GM18499 (cell line): ENCODE results near the gene MAP3K2.
"Not testable (repeated sequence)": the region's sequence is repeated elsewhere in the genome, so short reads cannot be mapped to it uniquely, and the experiment has no call there.

ENCODE experiments used
- ATAC-seq: cut with Tn5 transposase; IDR thresholded peaks from one replicate; pipeline ENCODE4 v1.9.1; 2021; ENCODE audit warnings: moderate number of reproducible peaks; ENCODE audit not compliant: insufficient read depth, unreplicated experiment

The MAP3K2 gene

GRCh38 chr2:127356531-127356930, 31.2 kb downstream of the MAP3K2 start:
- ATAC-seq: no peak

GRCh38 chr2:127355407-127356008, 32.3 kb downstream of the MAP3K2 start:
- ATAC-seq: no peak

- not testable (repeated sequence) for ATAC-seq
Observed at GRCh38 chr2:127353873-127354676, 33.7 kb downstream of the MAP3K2 start.

- not testable (repeated sequence) for ATAC-seq
Observed at GRCh38 chr2:127353223-127353622, 34.6 kb downstream of the MAP3K2 start.

GRCh38 chr2:127351603-127352002, 36.2 kb downstream of the MAP3K2 start:
- no peak for ATAC-seq

GRCh38 chr2:127348426-127349000, 39.3 kb downstream of the MAP3K2 start:
- no peak for ATAC-seq

GRCh38 chr2:127347734-127348392, 39.9 kb downstream of the MAP3K2 start:
- ATAC-seq: no peak

- ATAC-seq: no peak
Observed at GRCh38 chr2:127347015-127347414, 40.8 kb downstream of the MAP3K2 start.

- no peak for ATAC-seq
Observed at GRCh38 chr2:127343277-127343676, 44.5 kb downstream of the MAP3K2 start.

- no peak for ATAC-seq
Observed at GRCh38 chr2:127342101-127342500, 45.7 kb downstream of the MAP3K2 start.

GRCh38 chr2:127332335-127332734, 55.4 kb downstream of the MAP3K2 start:
- no peak for ATAC-seq

GRCh38 chr2:127330753-127331152, 57.0 kb downstream of the MAP3K2 start:
- ATAC-seq: no peak

- ATAC-seq: no peak
Observed at GRCh38 chr2:127326289-127326945, 61.4 kb downstream of the MAP3K2 start.

GRCh38 chr2:127324635-127325034, 63.1 kb downstream of the MAP3K2 start:
- ATAC-seq: no peak

GRCh38 chr2:127321303-127321702, 66.5 kb downstream of the MAP3K2 start:
- no peak for ATAC-seq

GRCh38 chr2:127320586-127321275, 67.0 kb downstream of the MAP3K2 start:
- no peak for ATAC-seq

GRCh38 chr2:127320067-127320466, 67.7 kb downstream of the MAP3K2 start:
- ATAC-seq: no peak

- ATAC-seq: no peak
Observed at GRCh38 chr2:127314193-127314988, 73.4 kb downstream of the MAP3K2 start.

GRCh38 chr2:127313406-127313805, 74.4 kb downstream of the MAP3K2 start:
- ATAC-seq: peak; percentile 98
